HepG2 (cell line): ENCODE results near the gene MRM3. TPM values are rescaled to one million over a fixed set of nuclear protein-coding genes. Genes with fewer than 3 reads are reported as not detected.

ENCODE experiments used
- ATAC-seq: fragments of 200-7000 bp; cut with Tn5 transposase; 3 replicates; pipeline ENCODE4 v1.9.1; 2020; ENCODE audit warnings: mild to moderate bottlenecking, moderate library complexity
- BruUV-seq: library from RNA; stranded (reverse); fragments of 400-500 nt; replicated peaks from 2 replicates; lab custom pipeline; 2021; lab: Mats Ljungman, UMichigan
- CTCF ChIA-PET: fragments of 300-600 bp; formaldehyde crosslinking; extraction: SDS; loops from one replicate; lab custom pipeline; 2021; ENCODE audit warnings: low total read pairs, inconsistent platforms, low intra/inter-chr PET ratio; lab: Yijun Ruan, JAX
- POLR2A ChIA-PET: fragments of 350-600 bp; sonication (Branson Sonifier 250); formaldehyde crosslinking; loops from one replicate; lab custom pipeline; 2020; ENCODE audit warnings: antibody characterized with exemption, inconsistent platforms; lab: Yijun Ruan, JAX
- DNase-seq: peaks from one replicate; pipeline ENCODE4 v3.0.0-alpha.2; 2015; ENCODE audit warnings: low spot score
- FAIRE-seq: peaks from 3 replicates; lab custom pipeline; 2011; peaks lifted over from hg19 to GRCh38; lab: Jason Lieb, UNC
- H2AFZ ChIP-seq: one replicate; pipeline ENCODE4 v1.6.1; 2011; ENCODE audit warnings: low read length, inconsistent platforms
- H3K27ac ChIP-seq: fragments of 300-600 bp; 3 replicates; pipeline ENCODE4 v1.8.0; 2011; ENCODE audit warnings: mixed run types, mild to moderate bottlenecking, mixed read lengths, low read length, inconsistent platforms; ENCODE audit not compliant: insufficient read depth; ENCODE audit errors: extremely low read length
- H3K27me3 ChIP-seq, 2 experiments: fragments of 200-600 bp in 1 of 2; 2 replicates in 1 of 2; 3 replicates in 1 of 2; pipeline versions ENCODE4 v1.6.0 to v1.8.0; 2011; ENCODE audit warnings: low read length in 2 of 2, mild to moderate bottlenecking in 2 of 2, moderate library complexity in 2 of 2, inconsistent platforms in 1 of 2; ENCODE audit not compliant: insufficient read depth in 2 of 2, control insufficient read depth in 1 of 2
- H3K36me3 ChIP-seq, 2 experiments: fragments of 200-600 bp in 1 of 2; replicated peaks in 1 of 2; 2 replicates in 1 of 2; 3 replicates in 1 of 2; pipeline versions ENCODE4 v1.5.1 to v1.8.0; 2011; ENCODE audit warnings: low read length in 2 of 2, inconsistent platforms in 1 of 2; ENCODE audit not compliant: insufficient read depth in 2 of 2, control insufficient read depth in 1 of 2
- H3K4me1 ChIP-seq: 2 replicates; pipeline ENCODE4 v1.5.1; 2012; ENCODE audit warnings: low read length, inconsistent platforms; ENCODE audit not compliant: insufficient read depth
- H3K4me2 ChIP-seq: 2 replicates; pipeline ENCODE4 v1.6.0; 2011; ENCODE audit warnings: low read depth, low read length, inconsistent platforms
- H3K4me3 ChIP-seq, 3 experiments: fragments of 200-600 bp in 1 of 3; sonication (generic), shearing (Covaris generic) in 1 of 3; replicated peaks in 1 of 3; 2 replicates each; pipeline ENCODE4 v1.5.1; 2011 to 2016; ENCODE audit warnings: low read length in 3 of 3, inconsistent platforms in 2 of 3, low read depth in 2 of 3, mild to moderate bottlenecking in 2 of 3, control low read depth in 1 of 3, mixed read lengths in 1 of 3; ENCODE audit not compliant: insufficient read depth in 1 of 3
- H3K79me2 ChIP-seq: one replicate; pipeline ENCODE4 v1.6.1; 2011; ENCODE audit warnings: low read length, inconsistent platforms; ENCODE audit not compliant: insufficient read depth
- H3K9ac ChIP-seq: 2 replicates; pipeline ENCODE4 v1.6.0; 2011; ENCODE audit warnings: mild to moderate bottlenecking, low read depth, low read length, inconsistent platforms; ENCODE audit not compliant: insufficient read depth
- H3K9me3 ChIP-seq: 2 replicates; pipeline ENCODE4 v1.5.1; 2012; ENCODE audit warnings: mild to moderate bottlenecking, low read length
- H4K20me1 ChIP-seq: 2 replicates; pipeline ENCODE4 v1.6.0; 2011; ENCODE audit warnings: inconsistent platforms, mild to moderate bottlenecking, low read length, moderate library complexity; ENCODE audit not compliant: insufficient read depth
- ZBTB20 ChIP-seq: sonication (generic); formaldehyde crosslinking; IDR thresholded peaks from 2 replicates; pipeline ENCODE4 v1.8.1; 2023; ENCODE audit warnings: missing genetic modification reagents, low read depth, mild to moderate bottlenecking, borderline replicate concordance
- ZNF382 ChIP-seq: sonication (generic); formaldehyde crosslinking; IDR thresholded peaks from 2 replicates; pipeline ENCODE4 v1.5.0; 2020; ENCODE audit warnings: missing genetic modification reagents, mild to moderate bottlenecking, borderline replicate concordance
- WGBS: methylation state at CpG from one replicate; pipeline ENCODE4 v1.1.6; 2017; ENCODE audit warnings: low lambda C conversion rate; 5-methylcytosine and 5-hydroxymethylcytosine counted together
- in situ Hi-C: cut with HindIII; loops from 2 replicates; pipeline ENCODE4 v1.10.0; 2017; ENCODE audit warnings: low pct_unique_long_range_greater_than_20kb; ENCODE audit not compliant: extremely low pct_ligation_motif_present
- intact Hi-C: fragments of 100-400 bp; cut with micrococcal nuclease; formaldehyde crosslinking; loops from one replicate; pipeline ENCODE4 v1.10.0; 2022; ENCODE audit not compliant: unreplicated experiment
- polyA plus RNA-seq, 8 experiments: library from polyadenylated mRNA; depleted of rRNA in 3 of 8; stranded (reverse) in 7 of 8; unstranded in 1 of 8; fragments of >200 nt; fragmentation: Illumina TruSeq in 4 of 8; extraction: Trizol in 4 of 8; gene quantifications; 2 replicates each; pipeline versions ENCODE4 v1.2.1 to v1.2.3, GENCODE V29; 2011 to 2016; ENCODE audit warnings: low read depth in 4 of 8, missing spikeins in 1 of 8, mixed read lengths in 1 of 8; ENCODE audit not compliant: insufficient read depth in 1 of 8
- total RNA-seq, 5 experiments: library from RNA; depleted of rRNA; stranded (reverse); fragments of >200 nt; fragmentation: Illumina TruSeq; extraction: Trizol; gene quantifications; 2 replicates each; pipeline ENCODE4 v1.2.3, GENCODE V29; 2016; ENCODE audit warnings: low read depth in 1 of 5
- TF ChIP-seq, protein P1 (sequence below), 2 experiments: sonication (generic) in 1 of 2; formaldehyde crosslinking in 1 of 2; IDR thresholded peaks; 2 replicates each; pipeline versions ENCODE4 v1.5.1 to v1.6.1; 2011 to 2020; ENCODE audit warnings: borderline replicate concordance in 1 of 2, low read depth in 1 of 2, low read length in 1 of 2, mild to moderate bottlenecking in 1 of 2, missing genetic modification reagents in 1 of 2, moderate library complexity in 1 of 2
- TF ChIP-seq, protein P2 (sequence below): sonication (generic); formaldehyde crosslinking; IDR thresholded peaks from 2 replicates; pipeline ENCODE4 v1.4.0; 2020; ENCODE audit warnings: missing genetic modification reagents

Gene MRM3
- total and polyA plus RNA-seq, 2 of the 13 experiments (the other 11 are each of a cell fraction or from before 2014, with no cell fraction given) = 12.3 to 25.5 TPM

- no peak overlapping the region for H3K9ac ChIP-seq
- H4K20me1 ChIP-seq = no peaks in the 10 kb centered on the region
- TF ChIP-seq, protein P1, sequence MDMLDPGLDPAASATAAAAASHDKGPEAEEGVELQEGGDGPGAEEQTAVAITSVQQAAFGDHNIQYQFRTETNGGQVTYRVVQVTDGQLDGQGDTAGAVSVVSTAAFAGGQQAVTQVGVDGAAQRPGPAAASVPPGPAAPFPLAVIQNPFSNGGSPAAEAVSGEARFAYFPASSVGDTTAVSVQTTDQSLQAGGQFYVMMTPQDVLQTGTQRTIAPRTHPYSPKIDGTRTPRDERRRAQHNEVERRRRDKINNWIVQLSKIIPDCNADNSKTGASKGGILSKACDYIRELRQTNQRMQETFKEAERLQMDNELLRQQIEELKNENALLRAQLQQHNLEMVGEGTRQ (IDR thresholded peaks at IDR 0.05; ENCODE audit: low read depth, low read length) = no peak
- TF ChIP-seq, protein P1 (CRISPR knock-in tag; IDR thresholded peaks at IDR 0.05; ENCODE audit: borderline replicate concordance) = no peak
- TF ChIP-seq ZNF382 (CRISPR knock-in tag) = no peak
- TF ChIP-seq, all 625 proteins: peak for 0
- in situ Hi-C loops (no loop called here), intact Hi-C loops (no loop called here)
- WGBS = 92% methylated on average over 5 of the region's 5 CpGs
- CTCF ChIA-PET = no interaction called here
- Histone ChIP-seq H3K27ac (no peak overlapping the region), H3K79me2 (no peaks in the 10 kb centered on the region), H3K36me3 (peaks cover 9 to 43% of the 10 kb centered on the region in 2 experiments), H3K4me1 (no peaks in the 10 kb centered on the region), H3K9me3 (no peaks in the 10 kb centered on the region), H3K4me3 (no peak overlapping the region), H2AFZ (no peak overlapping the region), H3K27me3 (no peaks in the 10 kb centered on the region), H3K4me2 (no peak overlapping the region)
- no peak for ATAC-seq
- no TSS peak for BruUV-seq
- no peak for DNase-seq
- POLR2A ChIA-PET = no interaction called here
- FAIRE-seq = no peak
Measured at GRCh38 chr17:759964-760363, 22.2 kb upstream of the MRM3 start.

DNA sequence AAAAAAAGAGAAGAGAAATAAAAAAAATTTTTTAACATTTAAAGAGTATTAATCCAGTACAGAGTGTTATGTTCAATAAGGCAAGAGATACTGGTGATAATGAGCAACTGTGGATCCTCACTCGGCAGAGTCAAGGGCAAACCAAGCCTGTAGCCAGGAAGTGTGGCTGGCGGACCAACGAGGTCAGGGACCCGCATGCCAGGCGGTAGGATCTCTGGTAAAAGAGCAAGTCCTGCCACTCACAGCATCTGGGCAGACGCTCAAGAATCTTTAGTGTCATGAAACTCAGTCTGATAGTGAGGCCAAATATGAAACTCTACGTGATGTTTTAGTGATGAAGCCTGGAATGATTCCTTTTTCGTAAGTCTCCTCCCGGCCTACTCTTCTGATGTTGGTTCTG is 21.8 kb upstream of the MRM3 start:
- no peak overlapping the region for H3K4me3 ChIP-seq
- in situ Hi-C loops = no loop called here
- no peak for ATAC-seq
- DNase-seq = no peak
- no peaks in the 10 kb centered on the region for H3K79me2 ChIP-seq
- no peak overlapping the region for H3K9ac ChIP-seq
- H3K9me3 ChIP-seq = no peaks in the 10 kb centered on the region
- H3K27me3 ChIP-seq = no peaks in the 10 kb centered on the region
- WGBS = 98% methylated on average over 9 of the region's 9 CpGs
- no peak for TF ChIP-seq ZBTB20 (CRISPR knock-in tag)
- TF ChIP-seq, protein P2, sequence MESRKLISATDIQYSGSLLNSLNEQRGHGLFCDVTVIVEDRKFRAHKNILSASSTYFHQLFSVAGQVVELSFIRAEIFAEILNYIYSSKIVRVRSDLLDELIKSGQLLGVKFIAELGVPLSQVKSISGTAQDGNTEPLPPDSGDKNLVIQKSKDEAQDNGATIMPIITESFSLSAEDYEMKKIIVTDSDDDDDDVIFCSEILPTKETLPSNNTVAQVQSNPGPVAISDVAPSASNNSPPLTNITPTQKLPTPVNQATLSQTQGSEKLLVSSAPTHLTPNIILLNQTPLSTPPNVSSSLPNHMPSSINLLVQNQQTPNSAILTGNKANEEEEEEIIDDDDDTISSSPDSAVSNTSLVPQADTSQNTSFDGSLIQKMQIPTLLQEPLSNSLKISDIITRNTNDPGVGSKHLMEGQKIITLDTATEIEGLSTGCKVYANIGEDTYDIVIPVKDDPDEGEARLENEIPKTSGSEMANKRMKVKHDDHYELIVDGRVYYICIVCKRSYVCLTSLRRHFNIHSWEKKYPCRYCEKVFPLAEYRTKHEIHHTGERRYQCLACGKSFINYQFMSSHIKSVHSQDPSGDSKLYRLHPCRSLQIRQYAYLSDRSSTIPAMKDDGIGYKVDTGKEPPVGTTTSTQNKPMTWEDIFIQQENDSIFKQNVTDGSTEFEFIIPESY (CRISPR knock-in tag) = 0 out of 2 replicates have a peak, but pooled peaks have one; percentile 40
- TF ChIP-seq, all 625 proteins: peak for 1
- POLR2A ChIA-PET = no interaction called here
- no peak for FAIRE-seq
- no peak overlapping the region for H3K4me2 ChIP-seq
- intact Hi-C loops = no loop called here
- no TSS peak for BruUV-seq
- H3K27ac ChIP-seq = no peak overlapping the region
- H4K20me1 ChIP-seq = no peaks in the 10 kb centered on the region
- H3K36me3 ChIP-seq = peaks cover 11 to 47% of the 10 kb centered on the region in 2 experiments
- no peaks in the 10 kb centered on the region for H3K4me1 ChIP-seq
- no peak overlapping the region for H2AFZ ChIP-seq
- CTCF ChIA-PET = no interaction called here
